ENCODE results near the gene TMEM35B.
"Not testable (repeated sequence)": the region's sequence is repeated elsewhere in the genome, so short reads cannot be mapped to it uniquely, and the experiment has no call there.

TMEM35B gene

GRCh38 chr1:34976384-34977209 lies 8.6 kb downstream of the TMEM35B start:
- in situ Hi-C loops (cut with MboI; ENCODE audit: low sequenced_read_pairs), result no loop called here

DNA sequence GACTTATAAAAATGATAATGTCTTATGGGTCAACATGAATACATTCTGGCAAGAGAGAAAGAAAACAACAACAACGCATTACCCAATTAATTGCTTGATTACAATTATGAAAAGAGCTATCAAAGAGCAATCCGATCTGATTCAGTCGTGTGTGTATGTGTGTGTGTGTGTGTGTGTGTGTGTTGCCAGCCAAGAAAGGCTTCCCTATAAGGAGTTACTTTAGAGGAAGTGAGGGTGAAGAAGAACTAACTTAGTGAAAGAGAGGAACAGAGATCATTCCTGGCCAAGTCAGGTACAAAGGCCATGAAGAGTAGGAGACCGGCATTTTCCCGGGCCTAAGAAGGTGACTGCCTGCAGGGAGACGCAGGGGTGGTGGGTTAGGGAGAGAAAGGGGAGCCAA lies 9.4 kb downstream of the TMEM35B start:
- in situ Hi-C loops (cut with MboI; ENCODE audit: low sequenced_read_pairs), result no loop called here

DNA sequence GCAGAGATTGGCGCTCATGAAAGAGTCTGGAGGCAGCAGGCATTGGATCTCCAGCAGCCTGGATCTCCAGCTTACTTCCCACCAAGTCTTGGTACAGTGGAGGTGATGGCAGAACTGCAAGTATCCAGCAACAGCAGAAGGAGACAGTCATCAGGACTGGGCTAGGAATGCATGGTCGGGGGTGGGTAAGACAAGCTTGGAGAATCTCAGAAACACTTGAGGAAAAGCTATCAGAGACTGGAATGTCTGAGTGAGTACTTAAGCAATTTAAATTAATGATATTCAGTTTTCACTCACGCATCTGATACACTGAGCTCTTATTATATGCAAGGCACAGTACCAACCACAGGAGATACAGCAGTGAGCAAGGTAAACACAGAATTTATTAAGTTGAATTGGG lies 9.8 kb downstream of the TMEM35B start:
- in situ Hi-C loops (cut with MboI; ENCODE audit: low sequenced_read_pairs), result no loop called here

DNA sequence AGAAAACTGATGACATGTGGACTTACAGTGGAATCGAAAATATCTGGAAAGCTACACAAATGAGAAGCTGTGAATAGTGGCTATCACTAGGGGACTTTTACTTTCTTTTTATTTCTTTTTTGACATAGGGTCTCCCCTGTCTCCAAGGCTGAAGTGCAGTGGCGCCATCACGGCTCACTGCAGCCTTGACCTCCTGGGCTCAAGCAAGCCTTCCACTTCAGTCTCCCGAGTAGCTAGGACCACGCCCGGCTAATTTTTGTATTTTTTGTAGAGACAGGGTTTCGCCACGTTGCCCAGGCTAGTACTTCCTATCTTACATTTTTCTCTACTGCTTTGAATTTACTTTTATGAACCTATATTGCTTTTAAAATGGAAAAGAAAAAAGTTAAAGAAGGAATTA lies 10.5 kb downstream of the TMEM35B start:
- in situ Hi-C loops (cut with MboI; ENCODE audit: low sequenced_read_pairs), result no loop called here

- in situ Hi-C loops (cut with MboI; ENCODE audit: low sequenced_read_pairs), result no loop called here
Observed at GRCh38 chr1:34973326-34973725, 11.8 kb downstream of the TMEM35B start.

- in situ Hi-C loops (cut with MboI; ENCODE audit: low sequenced_read_pairs), result no loop called here
Observed at GRCh38 chr1:34970829-34971228, 14.3 kb downstream of the TMEM35B start.

- in situ Hi-C loops (cut with MboI; ENCODE audit: low sequenced_read_pairs), result no loop called here
Observed at GRCh38 chr1:34970220-34970735, 14.9 kb downstream of the TMEM35B start.

GRCh38 chr1:34968297-34968696 lies 16.9 kb downstream of the TMEM35B start:
- in situ Hi-C loops (cut with MboI; ENCODE audit: low sequenced_read_pairs), result not testable (repeated sequence)

- in situ Hi-C loops (cut with MboI; ENCODE audit: low sequenced_read_pairs), result not testable (repeated sequence)
Observed at GRCh38 chr1:34967672-34968071, 17.5 kb downstream of the TMEM35B start.

DNA sequence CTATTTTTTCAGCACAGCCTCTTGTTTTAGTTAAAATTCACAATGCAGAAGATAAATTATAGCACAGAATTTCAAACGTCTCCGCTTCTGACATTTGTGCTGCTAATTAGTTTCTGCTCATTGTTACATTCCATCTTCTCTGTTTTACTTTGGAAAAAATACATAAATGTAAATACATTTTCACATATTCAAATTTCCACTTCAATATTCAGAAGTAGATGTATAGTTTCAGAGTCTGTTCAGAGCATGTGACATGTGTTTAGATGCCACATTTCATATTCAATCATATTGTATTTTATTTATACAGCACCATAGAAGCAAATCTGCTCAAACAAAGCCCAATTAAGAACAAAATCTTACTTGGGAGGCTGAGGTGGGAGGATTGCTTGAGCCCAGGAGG lies 19.6 kb downstream of the TMEM35B start:
- in situ Hi-C loops (cut with MboI; ENCODE audit: low sequenced_read_pairs), result no loop called here

- in situ Hi-C loops (cut with MboI; ENCODE audit: low sequenced_read_pairs), result no loop called here
Observed at GRCh38 chr1:34950428-34950827, 34.7 kb downstream of the TMEM35B start.

- in situ Hi-C loops (cut with MboI; ENCODE audit: low sequenced_read_pairs), result not testable (repeated sequence)
Observed at GRCh38 chr1:34948739-34949138, 36.4 kb downstream of the TMEM35B start.

DNA sequence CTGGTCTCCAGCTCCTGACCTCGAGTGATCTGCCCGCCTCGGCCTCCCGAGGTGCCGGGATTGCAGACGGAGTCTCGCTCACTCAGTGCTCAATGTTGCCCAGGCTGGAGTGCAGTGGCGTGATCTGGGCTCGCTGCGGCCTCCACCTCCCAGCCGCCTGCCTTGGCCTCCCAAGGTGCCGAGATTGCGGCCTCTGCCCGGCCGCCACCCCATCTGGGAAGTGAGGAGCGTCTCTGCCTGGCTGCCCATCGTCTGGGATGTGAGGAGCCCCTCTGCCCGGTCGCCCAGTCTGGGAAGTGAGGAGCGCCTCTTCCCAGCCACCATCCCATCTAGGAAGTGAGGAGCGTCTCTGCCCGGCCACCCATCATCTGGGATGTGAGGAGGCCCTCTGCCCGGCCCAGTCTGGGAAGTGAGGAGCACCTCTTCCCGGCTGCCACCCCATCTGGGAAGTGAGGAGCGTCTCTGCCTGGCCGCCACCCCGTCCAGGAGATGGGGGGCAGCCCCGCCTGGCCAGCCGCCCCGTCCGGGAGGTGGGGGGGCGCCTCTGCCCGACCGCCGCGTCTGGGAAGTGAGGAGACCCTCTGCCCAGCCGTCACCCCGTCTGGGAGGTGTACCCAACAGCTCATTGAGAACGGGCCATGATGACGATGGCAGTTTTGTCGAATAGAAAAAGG lies 37.4 kb downstream of the TMEM35B start:
- in situ Hi-C loops (cut with MboI; ENCODE audit: low sequenced_read_pairs), result not testable (repeated sequence)

GRCh38 chr1:34946211-34946610 lies 38.9 kb downstream of the TMEM35B start:
- in situ Hi-C loops (cut with MboI; ENCODE audit: low sequenced_read_pairs), result no loop called here

DNA sequence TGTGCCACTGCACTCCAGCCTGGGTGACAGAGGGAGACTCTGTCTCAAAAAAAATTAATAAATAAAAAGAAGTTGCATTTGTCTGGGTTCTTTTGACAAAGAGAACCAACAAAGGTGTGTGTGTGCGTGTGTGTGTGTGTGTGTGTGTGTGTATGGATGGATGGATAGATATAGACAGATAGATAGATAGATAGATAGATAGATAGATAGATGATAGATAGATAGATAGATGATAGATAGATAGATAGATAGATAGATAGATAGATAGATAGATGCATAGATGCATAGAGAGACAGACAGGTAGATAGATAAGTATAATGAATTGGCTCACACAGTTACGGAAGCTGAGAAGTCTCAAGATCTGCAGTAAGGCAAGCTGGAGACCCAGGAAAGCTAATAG lies 43.3 kb downstream of the TMEM35B start:
- in situ Hi-C loops (cut with MboI; ENCODE audit: low sequenced_read_pairs), result not testable (repeated sequence)
